ENCODE results near the gene WAC. TPM values are rescaled to one million over a fixed set of nuclear protein-coding genes. Genes with fewer than 3 reads are reported as not detected.

The WAC gene
- total RNA-seq, 4 donors from 2014 or later, result 101 to 131 (median 118) TPM

- peaks cover 3 to 65% (median 4%) of the 10 kb centered on the region in 3 donors for H3K36me3 ChIP-seq
- no peaks in the 10 kb centered on the region for H3K27me3 ChIP-seq
- H3K4me3 ChIP-seq, result no peak overlapping the region
- peaks cover 0 to 82% (median 13%) of the 10 kb centered on the region in 4 donors for H3K4me1 ChIP-seq
- no peak overlapping the region for H3K27ac ChIP-seq
- no peaks in the 10 kb centered on the region for H3K9me3 ChIP-seq
- TF ChIP-seq POLR2A (IDR thresholded peaks at IDR 0.05), result no peak
- TF ChIP-seq CTCF (IDR thresholded peaks at IDR 0.05), result no peak
- no peak for TF ChIP-seq EP300 (IDR thresholded peaks at IDR 0.05)
- no peak for DNase-seq (ENCODE audit: low spot score in 2 of 2)
Measured at GRCh38 chr10:28542728-28543127, 9.8 kb downstream of the WAC start.

- H3K4me3 ChIP-seq, result no peak overlapping the region
- no peaks in the 10 kb centered on the region for H3K9me3 ChIP-seq
- peaks cover under 1 to 63% (median 4%) of the 10 kb centered on the region in 3 donors for H3K36me3 ChIP-seq
- no peaks in the 10 kb centered on the region for H3K27me3 ChIP-seq
- no peak for TF ChIP-seq CTCF (IDR thresholded peaks at IDR 0.05)
- no peak for TF ChIP-seq POLR2A (IDR thresholded peaks at IDR 0.05)
- no peak for TF ChIP-seq EP300 (IDR thresholded peaks at IDR 0.05)
- 95 to 97% methylated on average over 5 of the region's 5 CpGs for WGBS, 2 donors
- no peak overlapping the region for H3K27ac ChIP-seq
- peaks cover 0 to 76% (median 13%) of the 10 kb centered on the region in 4 donors for H3K4me1 ChIP-seq
- no peak for DNase-seq (ENCODE audit: low spot score in 2 of 2)
Measured at GRCh38 chr10:28544058-28544457, 11.1 kb downstream of the WAC start.

GRCh38 chr10:28545967-28546644 lies 13.2 kb downstream of the WAC start:
- TF ChIP-seq EP300 (IDR thresholded peaks at IDR 0.05), result no peak
- TF ChIP-seq POLR2A (IDR thresholded peaks at IDR 0.05), result no peak
- no peak for TF ChIP-seq CTCF (IDR thresholded peaks at IDR 0.05)
- H3K9me3 ChIP-seq, result no peaks in the 10 kb centered on the region
- DNase-seq (ENCODE audit: low spot score in 2 of 2), result no peak
- no peak overlapping the region for H3K27ac ChIP-seq
- H3K36me3 ChIP-seq, result peaks cover 0 to 50% (median 0%) of the 10 kb centered on the region in 3 donors
- H3K4me1 ChIP-seq, result peaks cover 0 to 73% (median 14%) of the 10 kb centered on the region in 4 donors
- H3K27me3 ChIP-seq, result no peaks in the 10 kb centered on the region
- 37 to 38% methylated on average over 4 of the region's 4 CpGs for WGBS, 2 donors
- no peak overlapping the region for H3K4me3 ChIP-seq

- 87 to 89% methylated on average over 2 of the region's 2 CpGs for WGBS, 2 donors
Measured at GRCh38 chr10:28548781-28549498, 16.0 kb downstream of the WAC start.

More at GRCh38 chr10:28548781-28549498, 16.0 kb downstream of the WAC start:
- H3K4me3 ChIP-seq, result no peak overlapping the region
- no peak for DNase-seq (ENCODE audit: low spot score in 2 of 2)
- H3K36me3 ChIP-seq, result peaks cover 0 to 31% (median 0%) of the 10 kb centered on the region in 3 donors
- no peak overlapping the region for H3K27ac ChIP-seq
- H3K9me3 ChIP-seq, result no peaks in the 10 kb centered on the region
- H3K4me1 ChIP-seq, result peaks cover 0 to 75% (median 25%) of the 10 kb centered on the region in 4 donors
- TF ChIP-seq EP300 (IDR thresholded peaks at IDR 0.05), result no peak
- TF ChIP-seq CTCF (IDR thresholded peaks at IDR 0.05), result no peak
- no peak for TF ChIP-seq POLR2A (IDR thresholded peaks at IDR 0.05)
- H3K27me3 ChIP-seq, result no peaks in the 10 kb centered on the region
